ENCODE measurements around the gene DNAAF1.
A peak's percentile ranks its signal among the peaks of the same experiment; 100 is the strongest.
"Not testable (repeated sequence)": the region's sequence is repeated elsewhere in the genome, so short reads cannot be mapped to it uniquely, and the experiment has no call there.

DNAAF1 gene

GRCh38 chr16:84144859-84145639 is at the start of gene DNAAF1, which contains the start of gene HSDL1:
TSS of gene DNAAF1 (plus strand) at chr16:84145308. CDS start at chr16:84145441, 133 bp downstream.
TSS of gene HSDL1 (minus strand) at chr16:84145177. CDS start at chr16:84131321, 13,856 bp downstream.
- peak; percentile 93 for DNase-seq

GRCh38 chr16:84095466-84095865 is 49.6 kb upstream of the DNAAF1 start:
- DNase-seq = no peak

- DNase-seq = no peak
These were observed 48.6 kb upstream of the DNAAF1 start for GRCh38 chr16:84096447-84097005.

- DNase-seq = no peak
These were observed 46.2 kb upstream of the DNAAF1 start for GRCh38 chr16:84098939-84099338.

GRCh38 chr16:84103678-84104077 is 41.4 kb upstream of the DNAAF1 start:
- DNase-seq = no peak

- DNase-seq = no peak
These were observed 40.9 kb upstream of the DNAAF1 start for GRCh38 chr16:84104231-84104630.

- DNase-seq = no peak
These were observed 39.8 kb upstream of the DNAAF1 start for GRCh38 chr16:84105301-84105815.

GRCh38 chr16:84105948-84106740 is 39.0 kb upstream of the DNAAF1 start:
- no peak for DNase-seq

GRCh38 chr16:84107921-84108320 is 37.2 kb upstream of the DNAAF1 start:
- no peak for DNase-seq

GRCh38 chr16:84109598-84110335 is 35.3 kb upstream of the DNAAF1 start:
- no peak for DNase-seq

- DNase-seq = no peak
These were observed 34.6 kb upstream of the DNAAF1 start for GRCh38 chr16:84110527-84110926.

GRCh38 chr16:84111525-84111924 is 33.6 kb upstream of the DNAAF1 start:
- no peak for DNase-seq

GRCh38 chr16:84111949-84112348 is 33.2 kb upstream of the DNAAF1 start:
- not testable (repeated sequence) for DNase-seq

GRCh38 chr16:84115919-84116719 is 29.0 kb upstream of the DNAAF1 start:
- DNase-seq = no peak

- DNase-seq = peak; percentile 98
These were observed 28.2 kb upstream of the DNAAF1 start, which contains the start of gene MBTPS1 for GRCh38 chr16:84116720-84117493. TSS of gene MBTPS1 (minus strand) at chr16:84116942. CDS start at chr16:84101783, 15,159 bp downstream.

GRCh38 chr16:84117494-84117843 is 27.6 kb upstream of the DNAAF1 start:
- DNase-seq = no peak

- not testable (repeated sequence) for DNase-seq
These were observed 26.8 kb upstream of the DNAAF1 start for GRCh38 chr16:84118315-84118714.

GRCh38 chr16:84119368-84119767 is 25.7 kb upstream of the DNAAF1 start:
- no peak for DNase-seq

- DNase-seq = no peak
These were observed 25.1 kb upstream of the DNAAF1 start for GRCh38 chr16:84120023-84120422.

- DNase-seq = no peak
These were observed 24.1 kb upstream of the DNAAF1 start for GRCh38 chr16:84121007-84121406.
